ENCODE measurements around the gene APBA1.

Gene APBA1

DNA sequence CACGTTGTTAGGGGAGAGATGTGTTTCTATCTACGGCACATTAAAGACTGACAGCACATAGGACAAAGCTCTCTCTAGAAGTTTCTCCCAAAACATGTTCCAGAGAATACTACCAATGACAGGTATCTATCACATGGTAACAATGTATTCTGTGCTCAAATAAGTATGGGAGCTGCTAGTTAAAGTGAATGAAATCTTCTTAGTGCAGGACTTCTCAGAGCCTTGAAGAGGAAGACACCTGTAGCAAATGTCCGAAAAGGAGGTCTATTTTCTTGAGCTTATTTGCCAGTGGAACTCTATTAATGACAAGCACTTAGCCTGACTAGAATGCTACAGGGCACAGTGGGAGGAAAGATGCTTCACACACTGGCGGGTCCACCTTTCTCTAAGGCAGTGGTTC, 209.8 kb downstream of the APBA1 start:
- no peak overlapping the region for H3K27ac Mint-ChIP-seq
- H3K36me3 Mint-ChIP-seq (ENCODE audit: low read depth), result no peaks in the 10 kb centered on the region
- no peaks in the 10 kb centered on the region for H3K9me3 Mint-ChIP-seq
- H3K4me1 Mint-ChIP-seq, result no peaks in the 10 kb centered on the region
- DNase-seq, result no peak
- no peaks in the 10 kb centered on the region for H3K27me3 Mint-ChIP-seq
- ATAC-seq, result no peak
- H3K4me3 Mint-ChIP-seq, result no peak overlapping the region

DNA sequence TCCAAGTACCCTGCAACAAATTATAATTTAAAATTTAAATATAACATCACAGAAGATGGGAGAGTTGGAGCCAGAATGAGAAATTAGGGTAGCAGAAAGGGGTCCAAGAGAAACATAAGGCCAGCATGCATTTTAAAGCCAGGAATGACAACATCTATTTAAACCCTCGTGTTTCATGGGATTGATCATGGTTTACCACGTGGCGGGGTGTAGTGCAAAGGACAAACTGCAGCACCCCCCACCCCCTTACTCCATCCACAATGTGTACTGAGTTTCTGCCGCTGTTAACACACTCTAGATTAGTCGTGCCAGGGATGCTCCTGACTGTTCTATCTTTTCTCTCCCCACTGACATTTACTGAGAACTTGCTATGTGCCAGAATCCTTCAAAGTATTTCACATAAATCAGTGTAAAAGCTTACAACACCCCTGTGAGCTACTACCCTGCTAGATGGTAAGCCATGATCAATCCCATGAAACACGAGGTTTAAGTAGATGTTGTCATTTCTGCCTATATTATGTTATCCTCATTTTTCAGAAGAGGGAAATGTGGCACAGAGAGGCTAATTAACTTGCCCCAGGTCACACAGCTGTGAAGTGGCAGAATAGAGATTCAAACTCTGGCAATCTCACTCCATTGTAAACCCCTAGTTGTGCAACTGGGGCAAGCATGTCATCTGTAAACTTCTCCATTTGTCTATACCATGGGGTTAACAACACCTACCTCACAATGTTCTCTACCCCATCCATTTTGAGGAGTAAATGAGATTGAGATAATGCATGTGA, 210.9 kb downstream of the APBA1 start:
- Mint-ChIP-seq H3K4me3 (no peak overlapping the region), H3K27me3 (no peaks in the 10 kb centered on the region), H3K27ac (no peak overlapping the region), H3K36me3 (ENCODE audit: low read depth) (no peaks in the 10 kb centered on the region), H3K9me3 (no peaks in the 10 kb centered on the region), H3K4me1 (no peaks in the 10 kb centered on the region)
- no peak for DNase-seq
- no peak for ATAC-seq

DNA sequence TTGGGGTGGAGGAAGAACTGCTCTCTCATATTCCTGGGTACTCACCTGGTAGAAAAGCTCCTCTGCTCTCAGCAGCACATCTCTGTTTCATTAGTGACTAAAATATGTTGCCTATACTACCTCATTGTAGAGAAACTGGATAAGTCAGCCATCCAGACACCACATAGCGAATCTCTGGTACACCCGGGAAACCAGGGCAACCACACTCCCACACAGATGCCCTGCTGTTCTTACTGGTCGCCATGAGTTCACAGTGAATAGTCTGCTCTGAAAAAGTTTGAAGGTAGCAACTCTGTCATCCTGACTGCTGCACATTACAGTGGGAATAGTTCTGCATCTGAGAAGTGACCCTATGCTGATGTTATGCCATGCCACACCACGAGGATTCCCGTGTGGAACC, 212.2 kb downstream of the APBA1 start:
- DNase-seq (no peak), ATAC-seq (no peak)
- H3K36me3 Mint-ChIP-seq (ENCODE audit: low read depth), result no peaks in the 10 kb centered on the region
- no peak overlapping the region for H3K4me3 Mint-ChIP-seq
- H3K4me1 Mint-ChIP-seq, result no peaks in the 10 kb centered on the region
- no peak overlapping the region for H3K27ac Mint-ChIP-seq
- H3K27me3 Mint-ChIP-seq, result no peaks in the 10 kb centered on the region
- H3K9me3 Mint-ChIP-seq, result no peaks in the 10 kb centered on the region

DNA sequence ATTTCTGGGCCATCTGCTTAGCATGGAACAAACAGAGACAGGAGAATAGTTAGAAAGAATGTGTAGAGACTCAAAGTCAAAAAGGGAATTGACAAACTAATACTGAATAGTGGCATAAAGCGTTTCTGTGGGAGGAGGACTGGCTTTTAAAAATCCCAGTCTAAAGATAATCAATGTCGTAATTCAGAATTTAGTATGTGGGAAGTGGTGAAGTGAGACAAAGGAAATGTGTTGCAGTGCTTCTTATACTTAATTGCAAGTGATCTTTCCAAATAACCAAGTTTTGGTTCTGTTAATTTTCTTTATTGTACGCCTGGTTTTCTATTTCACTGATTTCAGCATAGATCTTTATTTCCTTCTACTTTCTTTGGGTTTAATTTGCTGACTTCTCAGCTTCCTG, 214.0 kb downstream of the APBA1 start:
- H3K9me3 Mint-ChIP-seq, result no peaks in the 10 kb centered on the region
- no peak overlapping the region for H3K4me3 Mint-ChIP-seq
- no peak for ATAC-seq
- H3K4me1 Mint-ChIP-seq, result peaks cover 2% of the 10 kb centered on the region
- no peak for DNase-seq
- no peak overlapping the region for H3K27ac Mint-ChIP-seq
- no peaks in the 10 kb centered on the region for H3K27me3 Mint-ChIP-seq
- no peaks in the 10 kb centered on the region for H3K36me3 Mint-ChIP-seq (ENCODE audit: low read depth)

DNA sequence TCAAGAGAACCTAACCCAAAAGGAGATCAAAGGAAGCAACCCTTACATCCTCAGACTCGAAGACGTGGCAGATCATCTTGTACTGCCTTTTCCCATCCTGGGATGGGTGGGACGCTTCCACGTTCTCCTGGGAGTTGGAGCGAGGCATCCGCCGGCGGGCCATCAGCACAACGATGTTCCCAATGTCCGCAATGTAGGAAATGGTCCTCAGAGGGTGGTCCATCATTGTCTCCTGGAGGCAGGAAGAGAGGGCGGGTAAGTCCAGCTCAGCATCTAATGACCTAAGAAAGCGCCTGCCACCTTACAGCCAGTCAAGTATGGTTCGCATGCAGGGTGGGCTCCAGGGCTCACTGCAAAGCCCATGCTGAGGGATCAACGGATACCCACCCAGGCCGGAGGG, 216.0 kb downstream of the APBA1 start:
- Mint-ChIP-seq H3K27me3 (no peaks in the 10 kb centered on the region), H3K4me1 (peaks cover 2% of the 10 kb centered on the region), H3K4me3 (no peak overlapping the region), H3K9me3 (no peaks in the 10 kb centered on the region), H3K27ac (no peak overlapping the region), H3K36me3 (ENCODE audit: low read depth) (no peaks in the 10 kb centered on the region)
- DNase-seq, result no peak
- no peak for ATAC-seq

DNA sequence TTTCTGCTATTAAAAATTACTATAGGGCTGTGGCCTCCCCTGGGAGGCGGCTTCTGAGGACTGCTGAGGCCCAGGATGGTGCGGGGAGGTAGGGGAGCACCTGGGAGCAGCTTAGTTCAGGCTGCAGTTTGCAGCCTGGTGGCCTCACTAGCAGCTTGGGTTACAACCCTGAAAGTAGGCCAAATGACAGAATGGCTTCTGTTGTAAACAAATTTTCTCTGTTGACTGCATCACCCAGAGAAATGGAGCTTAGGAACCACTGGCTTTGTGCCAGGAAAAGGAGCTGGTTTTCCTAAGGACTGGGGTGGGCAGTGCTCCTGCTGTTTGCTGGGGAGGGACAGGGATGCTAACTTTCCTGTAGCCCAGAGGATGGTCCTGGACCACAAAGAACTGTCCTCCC, 216.9 kb downstream of the APBA1 start:
- no peaks in the 10 kb centered on the region for H3K36me3 Mint-ChIP-seq (ENCODE audit: low read depth)
- ATAC-seq (no peak), DNase-seq (no peak)
- peaks cover 2% of the 10 kb centered on the region for H3K4me1 Mint-ChIP-seq
- no peak overlapping the region for H3K4me3 Mint-ChIP-seq
- H3K27ac Mint-ChIP-seq, result no peak overlapping the region
- no peaks in the 10 kb centered on the region for H3K27me3 Mint-ChIP-seq
- no peaks in the 10 kb centered on the region for H3K9me3 Mint-ChIP-seq

DNA sequence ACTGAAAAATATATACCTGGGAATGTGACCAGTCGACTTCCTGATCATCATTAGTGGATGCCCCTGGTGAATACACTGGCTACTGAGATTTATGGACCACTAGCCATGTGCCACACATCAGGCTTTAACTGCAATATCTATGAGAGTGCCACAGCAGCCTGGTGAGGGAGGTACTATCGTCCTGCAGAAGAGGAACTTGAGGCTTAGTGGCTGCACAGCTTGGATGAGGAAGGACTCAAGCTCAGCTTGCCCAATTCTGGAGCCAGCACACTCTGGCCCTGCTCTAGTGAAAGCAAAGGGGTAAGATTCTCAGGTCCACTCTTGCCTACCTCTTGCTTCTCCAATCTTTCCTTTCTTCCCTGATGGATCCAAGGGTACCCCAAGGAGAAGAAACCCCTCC, 217.8 kb downstream of the APBA1 start:
- Mint-ChIP-seq H3K4me1 (peaks cover 2% of the 10 kb centered on the region), H3K4me3 (no peak overlapping the region), H3K36me3 (ENCODE audit: low read depth) (no peaks in the 10 kb centered on the region), H3K27me3 (no peaks in the 10 kb centered on the region), H3K27ac (no peak overlapping the region), H3K9me3 (no peaks in the 10 kb centered on the region)
- no peak for DNase-seq
- ATAC-seq, result no peak

GRCh38 chr9:69453746-69454145, 218.4 kb downstream of the APBA1 start:
- Mint-ChIP-seq H3K9me3 (no peaks in the 10 kb centered on the region), H3K4me1 (peaks cover 2% of the 10 kb centered on the region), H3K36me3 (ENCODE audit: low read depth) (no peaks in the 10 kb centered on the region), H3K4me3 (no peak overlapping the region), H3K27ac (no peak overlapping the region), H3K27me3 (no peaks in the 10 kb centered on the region)
- DNase-seq (no peak), ATAC-seq (no peak)

DNA sequence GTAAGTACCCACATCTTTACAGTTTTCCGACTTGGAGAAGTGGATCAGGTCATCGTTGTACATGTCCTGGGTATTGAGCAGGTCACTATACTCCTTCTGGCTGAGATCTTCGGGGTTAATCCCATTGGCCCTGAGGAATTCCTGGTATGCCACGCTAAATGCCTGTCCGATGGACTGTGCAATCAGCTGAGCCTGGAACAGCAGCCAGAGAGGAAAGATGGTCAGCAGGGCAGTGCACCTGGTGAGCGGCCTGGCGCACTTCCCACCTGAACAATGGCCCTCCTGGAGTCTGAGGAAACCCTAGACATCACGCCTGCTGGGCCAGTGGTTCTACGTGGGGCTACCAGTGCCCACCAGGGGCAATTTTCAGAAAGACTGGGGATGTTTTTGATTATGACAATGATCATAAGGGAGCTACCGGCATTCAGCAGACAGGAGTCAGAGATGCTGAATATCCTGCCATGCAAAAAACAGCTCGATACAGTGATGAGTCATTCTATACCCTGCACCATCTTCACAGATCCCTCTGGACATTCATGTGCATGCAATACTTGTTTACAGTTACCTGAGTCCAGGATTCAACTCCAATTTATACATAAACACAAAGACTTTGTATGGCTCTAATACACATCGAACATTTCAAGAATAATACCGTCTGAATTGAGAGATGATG, 219.9 kb downstream of the APBA1 start:
- Mint-ChIP-seq H3K4me3 (no peak overlapping the region), H3K9me3 (no peaks in the 10 kb centered on the region), H3K27me3 (no peaks in the 10 kb centered on the region), H3K27ac (no peak overlapping the region), H3K36me3 (ENCODE audit: low read depth) (no peaks in the 10 kb centered on the region), H3K4me1 (peaks cover 2% of the 10 kb centered on the region)
- ATAC-seq (no peak), DNase-seq (no peak)

GRCh38 chr9:69446496-69446895, 225.7 kb downstream of the APBA1 start:
- no peak overlapping the region for H3K27ac Mint-ChIP-seq
- H3K36me3 Mint-ChIP-seq (ENCODE audit: low read depth), result no peaks in the 10 kb centered on the region
- no peaks in the 10 kb centered on the region for H3K4me1 Mint-ChIP-seq
- H3K27me3 Mint-ChIP-seq, result no peaks in the 10 kb centered on the region
- ATAC-seq, result no peak
- no peak for DNase-seq
- H3K9me3 Mint-ChIP-seq, result no peaks in the 10 kb centered on the region
- no peak overlapping the region for H3K4me3 Mint-ChIP-seq

DNA sequence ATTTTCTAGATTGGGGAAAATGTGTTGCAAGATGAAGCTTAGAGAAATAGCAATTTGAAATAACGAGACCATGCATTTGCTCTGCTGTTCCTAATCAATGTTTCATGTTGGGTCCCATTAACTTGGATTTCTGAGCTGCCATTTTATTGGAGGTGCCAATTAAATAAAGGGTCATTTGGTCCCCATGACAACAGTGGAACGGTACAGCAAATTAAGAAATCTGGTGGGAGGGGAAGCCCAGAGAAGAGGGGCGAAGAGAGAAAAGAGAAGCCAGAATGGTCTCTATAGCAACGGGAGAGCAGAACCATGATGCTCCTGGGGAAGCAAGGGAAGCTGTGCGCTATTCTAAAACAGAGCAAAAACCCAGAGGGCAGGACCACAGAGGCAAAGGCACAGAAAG, 226.9 kb downstream of the APBA1 start:
- Mint-ChIP-seq H3K36me3 (ENCODE audit: low read depth) (no peaks in the 10 kb centered on the region), H3K4me1 (peaks cover 5% of the 10 kb centered on the region), H3K27me3 (no peaks in the 10 kb centered on the region), H3K9me3 (no peaks in the 10 kb centered on the region), H3K27ac (no peak overlapping the region), H3K4me3 (no peak overlapping the region)
- ATAC-seq (no peak), DNase-seq (no peak)

GRCh38 chr9:69444791-69445190, 227.4 kb downstream of the APBA1 start:
- no peaks in the 10 kb centered on the region for H3K27me3 Mint-ChIP-seq
- H3K36me3 Mint-ChIP-seq (ENCODE audit: low read depth), result no peaks in the 10 kb centered on the region
- peaks cover 8% of the 10 kb centered on the region for H3K4me1 Mint-ChIP-seq
- no peaks in the 10 kb centered on the region for H3K9me3 Mint-ChIP-seq
- no peak overlapping the region for H3K4me3 Mint-ChIP-seq
- no peak overlapping the region for H3K27ac Mint-ChIP-seq
- ATAC-seq (no peak), DNase-seq (no peak)

DNA sequence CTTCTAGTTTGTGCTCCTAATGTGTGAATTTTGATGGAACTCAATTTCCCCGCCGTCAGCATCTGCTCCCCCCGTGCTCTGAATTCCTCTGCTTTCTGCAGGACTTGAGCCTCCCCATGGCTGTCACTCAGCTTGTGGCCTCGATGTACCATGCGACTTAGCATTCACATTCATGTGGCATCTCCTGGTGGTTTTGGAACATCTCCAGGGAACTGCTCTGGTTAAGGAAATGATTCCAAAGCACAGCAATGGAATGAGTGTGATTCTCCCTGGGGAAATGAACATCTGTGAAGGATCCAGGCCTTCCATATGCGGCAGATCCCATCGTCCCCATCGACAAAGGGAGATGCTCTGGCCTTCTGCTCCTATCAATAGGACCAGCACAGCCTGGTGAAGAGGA, 228.2 kb downstream of the APBA1 start:
- no peak overlapping the region for H3K27ac Mint-ChIP-seq
- H3K4me3 Mint-ChIP-seq, result no peak overlapping the region
- ATAC-seq (no peak), DNase-seq (no peak)
- no peaks in the 10 kb centered on the region for H3K9me3 Mint-ChIP-seq
- no peaks in the 10 kb centered on the region for H3K27me3 Mint-ChIP-seq
- H3K36me3 Mint-ChIP-seq (ENCODE audit: low read depth), result no peaks in the 10 kb centered on the region
- H3K4me1 Mint-ChIP-seq, result peaks cover 13% of the 10 kb centered on the region

DNA sequence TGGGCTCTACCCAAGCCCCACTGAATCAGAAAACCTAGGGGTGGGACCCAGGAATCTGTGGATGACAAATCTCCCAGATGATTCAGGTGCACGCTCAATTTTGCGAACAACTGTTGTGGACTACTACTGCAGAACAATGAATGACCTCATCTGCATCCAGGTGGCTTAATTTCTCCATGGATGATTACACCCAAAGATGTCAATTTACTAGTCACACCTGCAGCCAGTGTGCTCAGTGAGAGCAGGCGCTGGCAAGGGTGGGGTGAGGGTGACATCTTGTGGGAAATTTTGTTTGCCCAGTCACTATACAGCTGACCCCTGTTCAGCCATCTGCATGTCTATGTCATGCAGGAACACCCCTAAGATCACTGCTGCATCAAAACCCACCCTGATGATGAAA, 229.0 kb downstream of the APBA1 start:
- H3K9me3 Mint-ChIP-seq, result no peaks in the 10 kb centered on the region
- DNase-seq (no peak), ATAC-seq (no peak)
- no peaks in the 10 kb centered on the region for H3K27me3 Mint-ChIP-seq
- H3K4me1 Mint-ChIP-seq, result peaks cover 13% of the 10 kb centered on the region
- no peak overlapping the region for H3K27ac Mint-ChIP-seq
- no peak overlapping the region for H3K4me3 Mint-ChIP-seq
- H3K36me3 Mint-ChIP-seq (ENCODE audit: low read depth), result no peaks in the 10 kb centered on the region

DNA sequence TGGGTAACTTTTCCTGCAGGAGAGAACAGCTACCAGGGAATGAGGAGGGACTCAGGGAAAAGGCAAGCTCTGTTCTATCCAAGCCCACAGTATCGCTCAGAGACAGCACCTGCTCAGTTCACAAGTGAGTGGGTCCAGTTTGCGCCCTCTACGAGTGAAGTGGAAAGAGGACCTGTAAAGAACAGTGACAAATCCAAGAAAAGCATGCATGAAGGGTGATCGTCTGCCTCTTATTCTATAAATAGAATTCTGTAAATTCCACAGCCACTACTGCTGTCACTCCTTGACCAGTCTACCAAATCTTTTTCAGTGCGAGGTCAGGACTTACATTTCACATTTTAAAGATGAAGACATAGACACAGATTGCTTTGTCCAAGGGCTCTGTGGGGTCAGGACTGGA, 229.7 kb downstream of the APBA1 start:
- no peak for ATAC-seq

More for the DNA sequence above, 229.7 kb downstream of the APBA1 start:
- no peak overlapping the region for H3K27ac Mint-ChIP-seq
- H3K27me3 Mint-ChIP-seq, result no peaks in the 10 kb centered on the region
- no peaks in the 10 kb centered on the region for H3K36me3 Mint-ChIP-seq (ENCODE audit: low read depth)
- peaks cover 13% of the 10 kb centered on the region for H3K4me1 Mint-ChIP-seq
- no peak for DNase-seq
- no peak overlapping the region for H3K4me3 Mint-ChIP-seq
- H3K9me3 Mint-ChIP-seq, result no peaks in the 10 kb centered on the region

Data from activated naive CD8-positive, alpha-beta T cell treated with anti-CD3 and anti-CD28 coated beads, Interleukin-2, amount 50 U/mL, for 24 hours (primary cell).